Astrocyte (in vitro differentiated cells and primary cell): Measurements from ENCODE around the gene CTCF. TPM values are rescaled to one million over a fixed set of nuclear protein-coding genes. Genes with fewer than 3 reads are reported as not detected.

ENCODE experiments used
- DNase-seq: peaks from one replicate; pipeline ENCODE4 v3.0.0-alpha.2; 2010; ENCODE audit warnings: low read depth
- FAIRE-seq: peaks from 2 replicates; lab custom pipeline; 2011; peaks lifted over from hg19 to GRCh38; lab: Jason Lieb, UNC
- H2AFZ ChIP-seq: 2 replicates; pipeline ENCODE4 v1.6.0; 2012; ENCODE audit warnings: low read depth, low read length, inconsistent platforms
- H3K27ac ChIP-seq: 2 replicates; pipeline ENCODE4 v1.5.1; 2011; ENCODE audit warnings: low read depth, low read length, inconsistent platforms
- H3K27me3 ChIP-seq: 2 replicates; pipeline ENCODE4 v1.6.0; 2011; ENCODE audit warnings: low read length, inconsistent platforms; ENCODE audit not compliant: insufficient read depth
- H3K36me3 ChIP-seq: 2 replicates; pipeline ENCODE4 v1.5.1; 2011; ENCODE audit warnings: low read length, inconsistent platforms; ENCODE audit not compliant: insufficient read depth
- H3K4me1 ChIP-seq: 2 replicates; pipeline ENCODE4 v1.5.1; 2011; ENCODE audit warnings: low read length, inconsistent platforms; ENCODE audit not compliant: insufficient read depth
- H3K4me2 ChIP-seq: 2 replicates; pipeline ENCODE4 v1.6.0; 2012; ENCODE audit warnings: low read length, inconsistent platforms
- H3K4me3 ChIP-seq: 2 replicates; pipeline ENCODE4 v1.5.1; 2011; ENCODE audit warnings: low read depth, mild to moderate bottlenecking, low read length, inconsistent platforms; ENCODE audit not compliant: insufficient read depth
- H3K79me2 ChIP-seq: 2 replicates; pipeline ENCODE4 v1.6.0; 2012; ENCODE audit warnings: mild to moderate bottlenecking, low read length, inconsistent platforms; ENCODE audit not compliant: insufficient read depth
- H3K9ac ChIP-seq: 2 replicates; pipeline ENCODE4 v1.6.0; 2012; ENCODE audit warnings: mild to moderate bottlenecking, low read length, inconsistent platforms
- H3K9me3 ChIP-seq: 2 replicates; pipeline ENCODE4 v1.5.1; 2012; ENCODE audit warnings: low read depth, mild to moderate bottlenecking, low read length, inconsistent platforms; ENCODE audit not compliant: insufficient read depth
- H4K20me1 ChIP-seq: 2 replicates; pipeline ENCODE4 v1.6.0; 2012; ENCODE audit warnings: low read length, inconsistent platforms; ENCODE audit not compliant: insufficient read depth
- H3K27ac Mint-ChIP-seq: one replicate; pipeline ENCODE4 v1.8.0; 2021; ENCODE audit warnings: mild to moderate bottlenecking, mixed read lengths; ENCODE audit not compliant: unreplicated experiment
- H3K27me3 Mint-ChIP-seq: one replicate; pipeline ENCODE4 v1.8.0; 2021; ENCODE audit warnings: low read depth, mixed read lengths; ENCODE audit not compliant: unreplicated experiment
- H3K36me3 Mint-ChIP-seq: one replicate; pipeline ENCODE4 v1.8.0; 2021; ENCODE audit warnings: low read depth, mixed read lengths; ENCODE audit not compliant: unreplicated experiment
- H3K4me1 Mint-ChIP-seq: one replicate; pipeline ENCODE4 v1.8.0; 2021; ENCODE audit warnings: low read depth, mixed read lengths; ENCODE audit not compliant: unreplicated experiment
- H3K4me3 Mint-ChIP-seq: one replicate; pipeline ENCODE4 v1.8.0; 2021; ENCODE audit warnings: mild to moderate bottlenecking, moderate library complexity, mixed read lengths; ENCODE audit not compliant: unreplicated experiment
- H3K9me3 Mint-ChIP-seq: one replicate; pipeline ENCODE4 v1.8.0; 2021; ENCODE audit warnings: mild to moderate bottlenecking, mixed read lengths; ENCODE audit not compliant: unreplicated experiment
- CTCF ChIP-seq: IDR thresholded peaks from 2 replicates; pipeline ENCODE4 v1.5.1; 2011; ENCODE audit warnings: low read depth, mild to moderate bottlenecking, inconsistent platforms, low read length, moderate library complexity; ENCODE audit not compliant: insufficient read depth
- EZH2 ChIP-seq: IDR thresholded peaks from 2 replicates; pipeline ENCODE4 v1.6.1; 2012; ENCODE audit warnings: mild to moderate bottlenecking, low read length, inconsistent platforms; ENCODE audit not compliant: insufficient read depth
- total RNA-seq: library from RNA; stranded (reverse); gene quantifications from 2 replicates; pipeline ENCODE4 v1.2.1, GENCODE V29; 2021

The CTCF gene
- total RNA-seq, 1 donor from 2014 or later = 26.8 TPM

GRCh38 chr16:67543582-67543981, 18.7 kb upstream of the CTCF start:
- peaks cover 28% of the 10 kb centered on the region for H3K4me1 Mint-ChIP-seq
- no peak overlapping the region for H3K4me3 Mint-ChIP-seq

DNA sequence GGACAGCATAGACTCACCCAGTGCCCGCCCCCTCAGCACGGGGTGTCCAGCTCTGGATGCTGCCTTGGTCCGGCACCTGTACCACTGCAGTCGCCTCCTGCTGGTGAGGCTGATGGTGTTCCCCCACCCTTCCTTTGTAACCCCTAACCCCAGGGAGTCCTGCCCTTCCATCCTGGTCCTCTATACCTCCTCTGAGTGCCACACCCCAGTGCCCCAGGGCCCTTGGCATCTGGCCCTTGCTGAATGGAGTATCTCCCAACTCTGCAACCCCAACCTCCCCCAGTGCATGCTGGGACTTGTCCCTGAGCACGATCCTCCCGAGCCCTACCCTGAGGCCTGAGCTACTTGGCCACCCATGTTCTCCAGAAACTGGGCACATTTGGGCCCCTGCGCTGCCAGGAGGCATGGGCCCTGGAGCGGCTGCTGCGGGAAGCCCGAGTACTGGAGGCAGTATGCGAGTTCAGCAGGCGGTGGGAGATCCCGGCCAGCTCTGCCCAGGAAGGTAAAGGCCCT, 17.9 kb upstream of the CTCF start:
- no peaks in the 10 kb centered on the region for H3K9me3 ChIP-seq
- no peak overlapping the region for H2AFZ ChIP-seq
- no peaks in the 10 kb centered on the region for H3K27me3 ChIP-seq
- H3K4me3 Mint-ChIP-seq = no peak overlapping the region
- DNase-seq (no peak), FAIRE-seq (no peak)
- peaks cover 20% of the 10 kb centered on the region for H3K4me1 Mint-ChIP-seq
- peaks cover 10% of the 10 kb centered on the region for H3K4me1 ChIP-seq
- TF ChIP-seq EZH2 = no peak
- no peak overlapping the region for H3K4me3 ChIP-seq
- H3K9ac ChIP-seq = no peak overlapping the region
- H3K79me2 ChIP-seq = peaks cover 27% of the 10 kb centered on the region
- no peaks in the 10 kb centered on the region for H3K27me3 Mint-ChIP-seq
- peaks cover 20% of the 10 kb centered on the region for H3K36me3 Mint-ChIP-seq
- peaks cover 100% of the 10 kb centered on the region for H4K20me1 ChIP-seq
- no peak overlapping the region for H3K27ac Mint-ChIP-seq
- no peak overlapping the region for H3K4me2 ChIP-seq
- peaks cover 22% of the 10 kb centered on the region for H3K36me3 ChIP-seq
- H3K9me3 Mint-ChIP-seq = peaks cover 1% of the 10 kb centered on the region
- no peak overlapping the region for H3K27ac ChIP-seq

More at GRCh38 chr16:67543582-67543981, 18.7 kb upstream of the CTCF start:
- no peaks in the 10 kb centered on the region for H3K9me3 ChIP-seq
- H3K27me3 ChIP-seq = no peaks in the 10 kb centered on the region
- FAIRE-seq = no peak
- H3K4me2 ChIP-seq = no peak overlapping the region
- peaks cover 1% of the 10 kb centered on the region for H3K9me3 Mint-ChIP-seq
- H4K20me1 ChIP-seq = peaks cover 100% of the 10 kb centered on the region
- H3K36me3 Mint-ChIP-seq = peaks cover 20% of the 10 kb centered on the region
- no peak overlapping the region for H3K27ac Mint-ChIP-seq
- no peaks in the 10 kb centered on the region for H3K27me3 Mint-ChIP-seq
- DNase-seq = no peak
- no peak overlapping the region for H2AFZ ChIP-seq
- H3K27ac ChIP-seq = no peak overlapping the region
- H3K9ac ChIP-seq = no peak overlapping the region
- no peak overlapping the region for H3K4me3 ChIP-seq
- peaks cover 33% of the 10 kb centered on the region for H3K79me2 ChIP-seq
- TF ChIP-seq CTCF = no peak
- TF ChIP-seq EZH2 = no peak
- peaks cover 16% of the 10 kb centered on the region for H3K4me1 ChIP-seq
- H3K36me3 ChIP-seq = peaks cover 22% of the 10 kb centered on the region

GRCh38 chr16:67544844-67545664, 17.3 kb upstream of the CTCF start:
- peaks cover 22% of the 10 kb centered on the region for H3K36me3 ChIP-seq

More at GRCh38 chr16:67544844-67545664, 17.3 kb upstream of the CTCF start:
- Histone ChIP-seq H3K9me3 (no peaks in the 10 kb centered on the region), H3K27ac (no peak overlapping the region), H4K20me1 (peaks cover 96% of the 10 kb centered on the region), H3K4me2 (no peak overlapping the region), H3K9ac (no peak overlapping the region), H3K79me2 (peaks cover 21% of the 10 kb centered on the region), H3K4me1 (peaks cover 10% of the 10 kb centered on the region), H3K4me3 (no peak overlapping the region), H2AFZ (no peak overlapping the region), H3K27me3 (no peaks in the 10 kb centered on the region)
- Mint-ChIP-seq H3K27me3 (no peaks in the 10 kb centered on the region), H3K36me3 (peaks cover 21% of the 10 kb centered on the region), H3K27ac (no peak overlapping the region), H3K4me1 (peaks cover 17% of the 10 kb centered on the region), H3K9me3 (peaks cover 1% of the 10 kb centered on the region), H3K4me3 (peak overlapping the region; percentile 34)
- no peak for FAIRE-seq
- TF ChIP-seq EZH2 = no peak
- no peak for TF ChIP-seq CTCF
- DNase-seq = no peak
